Chondrocyte (in vitro differentiated cells): ENCODE data around the gene NR4A1. TPM values are rescaled to one million over a fixed set of nuclear protein-coding genes. Genes with fewer than 3 reads are reported as not detected.

Experiments used
- DNase-seq: peaks from one replicate; pipeline ENCODE4 v3.0.0; 2021; ENCODE audit warnings: mixed read lengths, low spot score
- H3K27ac Mint-ChIP-seq: one replicate; pipeline ENCODE4 v1.8.0; 2021; ENCODE audit warnings: mild to moderate bottlenecking, moderate library complexity, mixed read lengths; ENCODE audit not compliant: unreplicated experiment
- H3K27me3 Mint-ChIP-seq: 2 replicates; pipeline ENCODE4 v1.8.0; 2021; ENCODE audit warnings: low read depth, mixed read lengths
- H3K36me3 Mint-ChIP-seq: 2 replicates; pipeline ENCODE4 v1.8.0; 2021; ENCODE audit warnings: low read depth, mixed read lengths
- H3K4me1 Mint-ChIP-seq: 2 replicates; pipeline ENCODE4 v1.8.0; 2021; ENCODE audit warnings: low read depth, mild to moderate bottlenecking, mixed read lengths
- H3K4me3 Mint-ChIP-seq: one replicate; pipeline ENCODE4 v1.8.0; 2021; ENCODE audit warnings: mild to moderate bottlenecking, moderate library complexity, mixed read lengths; ENCODE audit not compliant: unreplicated experiment
- H3K9me3 Mint-ChIP-seq: 2 replicates; pipeline ENCODE4 v1.8.0; 2021; ENCODE audit warnings: low read depth, mixed read lengths
- total RNA-seq: library from RNA; stranded (reverse); gene quantifications from 3 replicates; pipeline ENCODE4 v1.2.1, GENCODE V29; 2021
- TF ChIP-seq, protein P1 (sequence below): fragments of 200-600 bp; sonication (generic); IDR thresholded peaks from 2 replicates; pipeline ENCODE4 v1.5.0; 2021; ENCODE audit warnings: antibody characterized with exemption, mild to moderate bottlenecking, moderate library complexity

Gene NR4A1
- total RNA-seq, 1 donor from 2014 or later = 7.3 TPM

DNA sequence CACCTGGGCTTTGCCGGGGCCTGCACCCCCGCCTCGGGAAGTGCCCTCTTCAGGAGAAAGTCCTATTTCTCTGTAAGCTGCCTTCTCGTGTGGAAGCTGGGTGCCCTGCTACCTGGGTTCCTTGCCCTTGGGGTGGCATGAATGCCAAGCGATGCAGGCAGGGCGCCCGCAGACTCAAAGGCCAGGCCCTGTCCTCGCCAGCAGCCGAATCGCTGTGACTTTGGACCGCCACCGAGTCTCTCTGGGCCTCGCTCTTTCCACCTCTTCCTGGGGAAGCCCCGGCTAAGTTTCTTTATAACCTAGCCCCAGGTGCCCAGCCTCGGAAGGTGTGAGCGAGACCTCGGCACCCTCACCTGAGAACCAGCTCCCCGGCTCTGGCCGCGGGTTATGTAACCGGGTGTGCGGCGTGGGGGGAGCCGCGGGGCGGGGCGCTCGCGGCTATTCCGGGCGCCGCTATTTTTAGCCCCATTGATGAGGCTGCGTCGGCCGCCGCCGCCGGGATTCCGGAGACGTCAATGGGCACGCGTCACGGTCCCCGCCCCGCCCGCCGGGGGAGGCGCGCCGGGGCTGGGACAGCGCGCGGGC is 14.6 kb upstream of the NR4A1 start:
- Mint-ChIP-seq H3K27ac (peak overlapping the region; percentile 88), H3K27me3 (no peaks in the 10 kb centered on the region)

DNA sequence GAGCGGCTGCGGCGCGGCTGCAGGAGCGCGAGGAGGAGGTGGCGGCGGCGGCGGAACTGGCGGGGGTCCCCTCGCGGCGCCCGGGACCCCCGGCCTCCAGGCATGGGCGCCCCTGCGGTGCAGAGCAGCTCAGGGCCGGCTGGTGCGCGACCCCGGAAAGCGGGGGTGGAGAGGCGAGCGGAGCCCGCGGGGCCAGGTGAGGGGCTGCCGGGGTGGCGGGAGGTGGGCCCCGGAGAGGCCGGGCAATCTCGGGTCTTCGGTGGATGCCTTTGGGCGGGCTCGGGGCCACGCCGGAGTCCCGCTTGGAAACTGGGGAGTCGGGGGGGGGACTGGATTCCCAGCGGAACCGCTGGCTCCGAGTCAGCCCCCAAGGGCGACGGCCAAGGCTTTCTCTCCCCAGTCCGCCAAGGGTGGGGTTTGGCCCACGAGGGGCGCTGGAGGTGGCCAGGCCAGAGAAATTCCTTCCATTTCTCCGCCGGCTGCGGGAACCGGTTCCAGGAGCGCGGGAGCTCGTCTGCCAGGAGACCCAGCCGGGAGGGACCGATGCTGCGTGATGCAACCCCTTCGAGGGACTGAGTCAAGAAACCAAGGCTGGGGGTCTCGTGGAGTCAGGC is 13.9 kb upstream of the NR4A1 start:
- no peak for DNase-seq
- Mint-ChIP-seq H3K36me3 (no peaks in the 10 kb centered on the region), H3K27me3 (no peaks in the 10 kb centered on the region), H3K27ac (peak overlapping the region; percentile 87), H3K9me3 (no peaks in the 10 kb centered on the region), H3K4me3 (peak overlapping the region; percentile 87), H3K4me1 (peaks cover 49% of the 10 kb centered on the region)
- TF ChIP-seq, protein P1, sequence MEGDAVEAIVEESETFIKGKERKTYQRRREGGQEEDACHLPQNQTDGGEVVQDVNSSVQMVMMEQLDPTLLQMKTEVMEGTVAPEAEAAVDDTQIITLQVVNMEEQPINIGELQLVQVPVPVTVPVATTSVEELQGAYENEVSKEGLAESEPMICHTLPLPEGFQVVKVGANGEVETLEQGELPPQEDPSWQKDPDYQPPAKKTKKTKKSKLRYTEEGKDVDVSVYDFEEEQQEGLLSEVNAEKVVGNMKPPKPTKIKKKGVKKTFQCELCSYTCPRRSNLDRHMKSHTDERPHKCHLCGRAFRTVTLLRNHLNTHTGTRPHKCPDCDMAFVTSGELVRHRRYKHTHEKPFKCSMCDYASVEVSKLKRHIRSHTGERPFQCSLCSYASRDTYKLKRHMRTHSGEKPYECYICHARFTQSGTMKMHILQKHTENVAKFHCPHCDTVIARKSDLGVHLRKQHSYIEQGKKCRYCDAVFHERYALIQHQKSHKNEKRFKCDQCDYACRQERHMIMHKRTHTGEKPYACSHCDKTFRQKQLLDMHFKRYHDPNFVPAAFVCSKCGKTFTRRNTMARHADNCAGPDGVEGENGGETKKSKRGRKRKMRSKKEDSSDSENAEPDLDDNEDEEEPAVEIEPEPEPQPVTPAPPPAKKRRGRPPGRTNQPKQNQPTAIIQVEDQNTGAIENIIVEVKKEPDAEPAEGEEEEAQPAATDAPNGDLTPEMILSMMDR = peak; percentile 41

More for the DNA sequence above, 14.6 kb upstream of the NR4A1 start:
- TF ChIP-seq, protein P1 = no peak
- peaks cover 54% of the 10 kb centered on the region for H3K4me1 Mint-ChIP-seq
- no peaks in the 10 kb centered on the region for H3K36me3 Mint-ChIP-seq
- peak overlapping the region; percentile 45 for H3K4me3 Mint-ChIP-seq
- H3K9me3 Mint-ChIP-seq = no peaks in the 10 kb centered on the region
- no peak for DNase-seq

DNA sequence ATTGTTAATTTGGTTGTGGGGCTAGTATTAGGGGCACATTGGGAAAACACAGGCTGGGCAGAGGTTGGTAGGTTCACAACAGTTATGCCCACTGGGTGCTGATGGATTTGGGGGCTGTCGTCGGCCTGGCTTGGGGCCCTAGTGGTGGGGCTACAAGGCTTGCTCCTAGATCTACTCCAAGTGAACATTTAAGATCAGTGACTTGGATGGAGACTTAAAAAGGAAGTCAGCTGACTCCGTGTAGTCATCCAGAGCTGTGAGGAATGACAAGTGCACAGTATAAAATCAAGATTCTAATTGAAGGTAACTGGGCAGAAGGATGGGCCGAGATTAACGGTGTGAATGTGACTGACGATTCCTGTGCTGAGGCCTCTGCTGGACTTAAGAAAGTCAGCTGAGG is 12.8 kb upstream of the NR4A1 start:
- H3K36me3 Mint-ChIP-seq = no peaks in the 10 kb centered on the region
- TF ChIP-seq, protein P1 = no peak
- H3K4me3 Mint-ChIP-seq = peak overlapping the region; percentile 87
- H3K27ac Mint-ChIP-seq = peak overlapping the region; percentile 32
- no peaks in the 10 kb centered on the region for H3K27me3 Mint-ChIP-seq
- no peaks in the 10 kb centered on the region for H3K9me3 Mint-ChIP-seq
- H3K4me1 Mint-ChIP-seq = peaks cover 40% of the 10 kb centered on the region
- no peak for DNase-seq

DNA sequence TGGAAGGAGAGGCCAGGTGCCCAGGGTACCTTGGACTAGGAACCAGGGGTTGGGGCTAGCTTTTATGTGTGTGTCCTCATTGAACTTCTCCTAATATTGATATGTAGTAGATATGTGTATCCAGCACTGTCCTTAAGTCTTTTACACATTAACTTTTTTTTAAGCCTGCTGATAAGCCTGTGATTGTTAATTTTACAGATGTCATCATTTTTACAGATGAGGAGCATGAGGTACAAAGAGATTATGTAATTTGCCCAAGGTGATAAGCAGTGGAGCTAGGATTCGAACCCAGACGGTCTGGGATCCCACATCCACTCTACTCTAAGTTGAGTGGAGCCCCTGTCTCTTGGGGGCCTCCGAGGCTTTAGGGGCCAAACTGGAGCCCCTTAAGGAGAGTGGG is 10.2 kb upstream of the NR4A1 start:
- no peaks in the 10 kb centered on the region for H3K27me3 Mint-ChIP-seq

DNA sequence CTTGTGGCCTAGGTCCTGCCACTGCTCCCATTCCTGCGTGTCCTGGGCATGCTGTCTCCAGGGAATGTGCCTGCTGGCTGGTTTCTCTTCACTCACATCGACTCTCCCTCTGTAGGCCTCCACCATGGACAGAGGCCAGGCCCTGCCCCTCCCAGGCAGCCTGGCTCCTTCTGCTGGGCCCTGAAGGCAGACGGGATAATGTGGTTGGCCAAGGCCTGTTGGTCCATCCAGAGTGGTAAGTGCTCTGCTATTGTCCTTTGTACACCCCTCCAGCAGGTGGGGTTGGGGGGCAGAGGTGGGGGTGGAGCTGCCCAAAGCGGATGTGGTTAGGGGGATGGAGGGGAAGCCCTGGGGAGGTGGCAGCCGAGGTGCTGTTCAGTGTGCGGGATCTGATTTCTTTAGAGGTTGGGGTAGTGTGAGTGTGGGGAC is 9.5 kb upstream of the NR4A1 start:
- H3K4me3 Mint-ChIP-seq = no peak overlapping the region
- peaks cover 2% of the 10 kb centered on the region for H3K36me3 Mint-ChIP-seq
- H3K9me3 Mint-ChIP-seq = no peaks in the 10 kb centered on the region
- no peak overlapping the region for H3K27ac Mint-ChIP-seq
- DNase-seq = no peak
- H3K4me1 Mint-ChIP-seq = peaks cover 13% of the 10 kb centered on the region
- H3K27me3 Mint-ChIP-seq = no peaks in the 10 kb centered on the region
- TF ChIP-seq, protein P1 = no peak

More for the DNA sequence above, 10.2 kb upstream of the NR4A1 start:
- Mint-ChIP-seq H3K9me3 (no peaks in the 10 kb centered on the region), H3K4me3 (no peak overlapping the region), H3K36me3 (peaks cover 2% of the 10 kb centered on the region), H3K27ac (no peak overlapping the region), H3K4me1 (peaks cover 17% of the 10 kb centered on the region)
- TF ChIP-seq, protein P1 = no peak
- DNase-seq = no peak
